HFFc6 (cell line): ENCODE results near the gene ZNF747. TPM values are rescaled to one million over a fixed set of nuclear protein-coding genes. Genes with fewer than 3 reads are reported as not detected.

Experiments
- DNase-seq: peaks from one replicate; pipeline ENCODE4 v3.0.0-alpha.2; 2018
- H3K27ac Mint-ChIP-seq: 2 replicates; pipeline ENCODE4 v1.8.0; 2020; ENCODE audit warnings: mild to moderate bottlenecking, mixed read lengths
- H3K27me3 Mint-ChIP-seq: 2 replicates; pipeline ENCODE4 v1.8.0; 2021; ENCODE audit warnings: mild to moderate bottlenecking, moderate library complexity, mixed read lengths; ENCODE audit not compliant: insufficient read depth
- H3K36me3 Mint-ChIP-seq: 2 replicates; pipeline ENCODE4 v1.8.0; 2021; ENCODE audit warnings: low read depth, mixed read lengths
- H3K4me1 Mint-ChIP-seq: 2 replicates; pipeline ENCODE4 v1.8.0; 2020; ENCODE audit warnings: low read depth, mixed read lengths
- H3K4me3 Mint-ChIP-seq: 2 replicates; pipeline ENCODE4 v1.8.0; 2020; ENCODE audit warnings: mild to moderate bottlenecking, moderate library complexity, mixed read lengths
- H3K9me3 Mint-ChIP-seq: 2 replicates; pipeline ENCODE4 v1.8.0; 2020; ENCODE audit warnings: mild to moderate bottlenecking, mixed read lengths
- CTCF ChIP-seq: fragments of 200-600 bp; sonication (generic); IDR thresholded peaks from 2 replicates; pipeline ENCODE4 v1.5.0; 2021; ENCODE audit warnings: antibody characterized with exemption, mild to moderate bottlenecking
- total RNA-seq, 6 experiments: library from RNA; stranded (reverse); fragmentation: NEBNext Ultra II Directional; extraction: Animal tissue kit (Norgen Biotek cat#: 25700); gene quantifications; 2 replicates in 1 of 6; 3 replicates in 5 of 6; pipeline ENCODE4 v1.2.3, GENCODE V29; 2021

Gene ZNF747
- total RNA-seq, 6 experiments from 2014 or later, result 3.2 to 4.7 (median 3.8) TPM

- DNase-seq, result peak; percentile 29
- peak overlapping the region; percentile 92 for H3K4me3 Mint-ChIP-seq
- no peaks in the 10 kb centered on the region for H3K9me3 Mint-ChIP-seq
These were observed 36.2 kb upstream of the ZNF747 start for GRCh38 chr16:30570636-30571444.

GRCh38 chr16:30569746-30570635, 35.3 kb upstream of the ZNF747 start:
- Mint-ChIP-seq H3K4me3 (no peak overlapping the region), H3K4me1 (peaks cover 19% of the 10 kb centered on the region), H3K36me3 (no peaks in the 10 kb centered on the region), H3K27ac (no peak overlapping the region), H3K9me3 (no peaks in the 10 kb centered on the region), H3K27me3 (peaks cover 3% of the 10 kb centered on the region)
- DNase-seq, result no peak
- no peak for TF ChIP-seq CTCF

More at GRCh38 chr16:30570636-30571444, 36.2 kb upstream of the ZNF747 start:
- peak overlapping the region; percentile 95 for H3K27ac Mint-ChIP-seq
- TF ChIP-seq CTCF, result no peak
- H3K4me1 Mint-ChIP-seq, result peaks cover 19% of the 10 kb centered on the region
- peaks cover 1% of the 10 kb centered on the region for H3K27me3 Mint-ChIP-seq
- H3K36me3 Mint-ChIP-seq, result no peaks in the 10 kb centered on the region

- peaks cover 4% of the 10 kb centered on the region for H3K27me3 Mint-ChIP-seq
- H3K4me3 Mint-ChIP-seq, result no peak overlapping the region
- no peak overlapping the region for H3K27ac Mint-ChIP-seq
- no peaks in the 10 kb centered on the region for H3K36me3 Mint-ChIP-seq
- TF ChIP-seq CTCF, result no peak
- H3K4me1 Mint-ChIP-seq, result peaks cover 19% of the 10 kb centered on the region
- H3K9me3 Mint-ChIP-seq, result no peaks in the 10 kb centered on the region
- no peak for DNase-seq
These were observed 34.6 kb upstream of the ZNF747 start for GRCh38 chr16:30569281-30569680.

- peaks cover 15% of the 10 kb centered on the region for H3K4me1 Mint-ChIP-seq
- H3K36me3 Mint-ChIP-seq, result no peaks in the 10 kb centered on the region
- peaks cover 4% of the 10 kb centered on the region for H3K27me3 Mint-ChIP-seq
- H3K4me3 Mint-ChIP-seq, result no peak overlapping the region
- peak; percentile 70 for DNase-seq
- no peak for TF ChIP-seq CTCF
- H3K9me3 Mint-ChIP-seq, result no peaks in the 10 kb centered on the region
- H3K27ac Mint-ChIP-seq, result peak overlapping the region; percentile 64
These were observed 33.5 kb upstream of the ZNF747 start for GRCh38 chr16:30567991-30568638.
